ENCODE results near the gene THOC5. TPM values are rescaled to one million over a fixed set of nuclear protein-coding genes. Genes with fewer than 3 reads are reported as not detected.

THOC5 gene
- total and polyA plus RNA-seq, 2 of the 4 experiments (the other 2 are of a cell fraction) = 68.4 to 73.7 TPM

- intact Hi-C loops (cut with micrococcal nuclease) (no loop called here), in situ Hi-C loops (cut with MboI; ENCODE audit: low sequenced_read_pairs) (loop anchor here (10.0 kb wide), 1 partner anchor 105 kb away; no protein-coding TSS in a partner anchor), dilution Hi-C loops (cut with HindIII; ENCODE audit: low sequenced_read_pairs, unreplicated experiment) (no loop called here)
- Histone ChIP-seq H3K9me3 (ENCODE audit: control insufficient read depth, insufficient read depth, low read length) (peaks cover 3% of the 10 kb centered on the region), H4K91ac (ENCODE audit: insufficient read depth, low read depth, low read length) (no peak overlapping the region), H4K5ac (ENCODE audit: low read depth, low read length) (no peak overlapping the region), H2BK15ac (ENCODE audit: low read depth, low read length) (no peak overlapping the region), H2AFZ (replicated peaks; ENCODE audit: low read length, poor library complexity) (no peak overlapping the region), H4K8ac (ENCODE audit: low read depth in 2 of 2, low read length in 2 of 2) (no peak overlapping the region), H2AK5ac (ENCODE audit: low read depth, low read length) (no peak overlapping the region), H3K14ac (replicated peaks; ENCODE audit: low read depth, low read length) (no peak overlapping the region), H3K36me3 (ENCODE audit: control insufficient read depth, insufficient read depth, low read length) (no peaks in the 10 kb centered on the region; the same call in 1 of the 2 replicates), H3K4me2 (ENCODE audit: low read depth, low read length) (no peak overlapping the region), H3K4me3 (ENCODE audit: insufficient read depth, low read depth, low read length) (no peak overlapping the region), H3K23ac (ENCODE audit: low read depth, low read length) (no peak overlapping the region), H3K4me1 (ENCODE audit: control insufficient read depth, insufficient read depth, low read length) (peaks cover 3% of the 10 kb centered on the region; the same call in 1 of the 2 replicates), H2BK120ac (ENCODE audit: low read depth, low read length) (no peak overlapping the region), H3K18ac (ENCODE audit: low read depth, low read length) (no peak overlapping the region), H3K9me1 (ENCODE audit: insufficient read depth, low read length) (no peaks in the 10 kb centered on the region), H2BK5ac (ENCODE audit: low read depth, low read length, poor library complexity, severe bottlenecking) (no peak overlapping the region), H3K4ac (ENCODE audit: low read depth, low read length) (no peak overlapping the region), H3K27ac (ENCODE audit: insufficient read depth, low read length) (no peak overlapping the region), H2BK20ac (ENCODE audit: low read depth, low read length) (no peak overlapping the region), H4K20me1 (ENCODE audit: insufficient read depth, low read length) (no peaks in the 10 kb centered on the region; the same call in 1 of the 2 replicates), H2AK9ac (replicated peaks; ENCODE audit: low read depth, low read length, poor library complexity) (no peak overlapping the region), H3K9ac (ENCODE audit: low read depth, low read length) (no peak overlapping the region), H3K79me1 (ENCODE audit: low read depth in 1 of 2, low read length in 2 of 2) (no peaks in the 10 kb centered on the region), H3K27me3 (ENCODE audit: control insufficient read depth, insufficient read depth, low read length) (no peaks in the 10 kb centered on the region), H3K56ac (ENCODE audit: extremely low read depth, insufficient read depth, low read length) (no peak overlapping the region)
- no CpG with 5 or more reads among the region's 8 CpGs for WGBS, 2 experiments (ENCODE audit: extremely low coverage in 2 of 2, insufficient read length in 1 of 2)
- CTCF ChIA-PET = no interaction called here
- TF ChIP-seq BHLHE40 (IDR thresholded peaks at IDR 0.05; ENCODE audit: low read depth, low read length) (no peak), RAD21 (IDR thresholded peaks at IDR 0.05; ENCODE audit: low read length) (no peak), CHD1 (IDR thresholded peaks at IDR 0.05; ENCODE audit: low read depth, low read length) (no peak), CEBPB (IDR thresholded peaks at IDR 0.05; ENCODE audit: low read depth, low read length) (no peak), USF2 (IDR thresholded peaks at IDR 0.05; ENCODE audit: low read depth, low read length) (no peak), POLR2A (IDR thresholded peaks at IDR 0.05; ENCODE audit: low read depth, low read length) (no peak), MAFK (IDR thresholded peaks at IDR 0.05; ENCODE audit: low read depth, low read length) (no peak), FOS (IDR thresholded peaks at IDR 0.05; ENCODE audit: low read depth, low read length) (no peak), MAZ (IDR thresholded peaks at IDR 0.05; ENCODE audit: borderline replicate concordance, low read depth, low read length) (no peak), SMC3 (IDR thresholded peaks at IDR 0.05; ENCODE audit: low read depth, low read length) (no peak), CTCF (conservative IDR thresholded peaks at IDR 0.05; ENCODE audit: low read depth, low read length) (no peak), RFX5 (IDR thresholded peaks at IDR 0.05; ENCODE audit: low read depth, low read length) (no peak), RCOR1 (IDR thresholded peaks at IDR 0.05; ENCODE audit: insufficient replicate concordance, low read length) (no peak), MXI1 (IDR thresholded peaks at IDR 0.05; ENCODE audit: borderline replicate concordance, low read depth, low read length) (no peak), ELK1 (IDR thresholded peaks at IDR 0.05; ENCODE audit: borderline replicate concordance, low read depth, low read length) (no peak), NFE2L2 (IDR thresholded peaks at IDR 0.05; ENCODE audit: low read depth, low read length) (no peak)
- DNase-seq = no peak
- POLR2A ChIA-PET (ENCODE audit: unreplicated experiment) = no interaction called here
- ATAC-seq (ENCODE audit: low read depth) = no peak
- BruUV-seq (replicated peaks) = no TSS peak
Measured at GRCh38 chr22:29499852-29500251, 53.7 kb downstream of the THOC5 start.
